ENCODE results near the gene CAMK2D.

CAMK2D gene

GRCh38 chr4:113559947-113560346 lies 201.6 kb downstream of the CAMK2D start:
- no peak for DNase-seq

- DNase-seq: no peak
These were observed 205.0 kb downstream of the CAMK2D start for GRCh38 chr4:113556382-113557134.

GRCh38 chr4:113555868-113556267 lies 205.7 kb downstream of the CAMK2D start:
- DNase-seq: no peak

GRCh38 chr4:113553082-113553481 lies 208.5 kb downstream of the CAMK2D start:
- no peak for DNase-seq

GRCh38 chr4:113550510-113550909 lies 211.0 kb downstream of the CAMK2D start:
- DNase-seq: no peak

GRCh38 chr4:113548303-113548702 lies 213.2 kb downstream of the CAMK2D start:
- DNase-seq: no peak

- DNase-seq: peak; percentile 56
These were observed 214.0 kb downstream of the CAMK2D start for GRCh38 chr4:113547487-113548042.

GRCh38 chr4:113541933-113542332 lies 219.6 kb downstream of the CAMK2D start:
- no peak for DNase-seq

- DNase-seq: no peak
These were observed 220.7 kb downstream of the CAMK2D start for GRCh38 chr4:113540859-113541258.

- DNase-seq: no peak
These were observed 222.1 kb downstream of the CAMK2D start for GRCh38 chr4:113539408-113539807.

- no peak for DNase-seq
These were observed 223.9 kb downstream of the CAMK2D start for GRCh38 chr4:113537628-113538027.

- no peak for DNase-seq
These were observed 224.3 kb downstream of the CAMK2D start for GRCh38 chr4:113537203-113537602.

- no peak for DNase-seq
These were observed 226.8 kb downstream of the CAMK2D start for GRCh38 chr4:113534711-113535110.

- DNase-seq: no peak
These were observed 230.0 kb downstream of the CAMK2D start for GRCh38 chr4:113531572-113531971.

- no peak for DNase-seq
These were observed 233.1 kb downstream of the CAMK2D start for GRCh38 chr4:113528395-113528794.

- DNase-seq: no peak
These were observed 236.0 kb downstream of the CAMK2D start for GRCh38 chr4:113525521-113525920.

- DNase-seq: no peak
These were observed 236.9 kb downstream of the CAMK2D start for GRCh38 chr4:113524505-113525186.

GRCh38 chr4:113524096-113524495 lies 237.4 kb downstream of the CAMK2D start:
- no peak for DNase-seq

- DNase-seq: no peak
These were observed 239.1 kb downstream of the CAMK2D start for GRCh38 chr4:113522433-113522832.

- no peak for DNase-seq
These were observed 248.2 kb downstream of the CAMK2D start for GRCh38 chr4:113513382-113513781.

GRCh38 chr4:113512880-113513279 lies 248.7 kb downstream of the CAMK2D start:
- no peak for DNase-seq

GRCh38 chr4:113511944-113512343 lies 249.6 kb downstream of the CAMK2D start:
- DNase-seq: no peak

- no peak for DNase-seq
These were observed 251.7 kb downstream of the CAMK2D start for GRCh38 chr4:113509851-113510250.

GRCh38 chr4:113505044-113505443 lies 256.5 kb downstream of the CAMK2D start:
- DNase-seq: no peak

Data from NCI-H2107 (cell line).